ENCODE results near the gene ACSS1.
A peak's percentile ranks its signal among the peaks of the same experiment; 100 is the strongest.
"Not testable (repeated sequence)": the region's sequence is repeated elsewhere in the genome, so short reads cannot be mapped to it uniquely, and the experiment has no call there.

The ACSS1 gene

GRCh38 chr20:25007491-25008305 lies 50.2 kb downstream of the ACSS1 start:
- TF ChIP-seq ZFX (IDR thresholded peaks at IDR 0.05; ENCODE audit: borderline replicate concordance), result no peak
- TF ChIP-seq CTCF (IDR thresholded peaks at IDR 0.05), result no peak

GRCh38 chr20:25006431-25007167 lies 51.3 kb downstream of the ACSS1 start:
- H3K27ac ChIP-seq, result no peak overlapping the region

More at GRCh38 chr20:25007491-25008305, 50.2 kb downstream of the ACSS1 start:
- H3K27ac ChIP-seq, result no peak overlapping the region

GRCh38 chr20:25005661-25006060 lies 52.3 kb downstream of the ACSS1 start:
- H3K27ac ChIP-seq, result no peak overlapping the region
- no peak for TF ChIP-seq ZFX (IDR thresholded peaks at IDR 0.05; ENCODE audit: borderline replicate concordance)
- TF ChIP-seq CTCF (IDR thresholded peaks at IDR 0.05), result no peak

More at GRCh38 chr20:25006431-25007167, 51.3 kb downstream of the ACSS1 start:
- no peak for TF ChIP-seq ZFX (IDR thresholded peaks at IDR 0.05; ENCODE audit: borderline replicate concordance)
- no peak for TF ChIP-seq CTCF (IDR thresholded peaks at IDR 0.05)

- TF ChIP-seq ZFX (IDR thresholded peaks at IDR 0.05; ENCODE audit: borderline replicate concordance), result no peak
- no peak overlapping the region for H3K27ac ChIP-seq
Measured at GRCh38 chr20:25005220-25005619, 52.7 kb downstream of the ACSS1 start.

- H3K27ac ChIP-seq, result no peak overlapping the region
- TF ChIP-seq ZFX (IDR thresholded peaks at IDR 0.05; ENCODE audit: borderline replicate concordance), result no peak
- TF ChIP-seq CTCF (IDR thresholded peaks at IDR 0.05), result no peak
Measured at GRCh38 chr20:25003002-25003401, 54.9 kb downstream of the ACSS1 start.

GRCh38 chr20:25001323-25001722 lies 56.6 kb downstream of the ACSS1 start:
- H3K27ac ChIP-seq, result not testable (repeated sequence)

GRCh38 chr20:25000268-25000801 lies 57.6 kb downstream of the ACSS1 start:
- TF ChIP-seq CTCF (IDR thresholded peaks at IDR 0.05) (0 out of 2 replicates have a peak, but pooled peaks have one; percentile 10), ZFX (IDR thresholded peaks at IDR 0.05; ENCODE audit: borderline replicate concordance) (no peak)
- H3K27ac ChIP-seq, result no peak overlapping the region

GRCh38 chr20:24999568-24999967 lies 58.4 kb downstream of the ACSS1 start:
- no peak for TF ChIP-seq CTCF (IDR thresholded peaks at IDR 0.05)
- TF ChIP-seq ZFX (IDR thresholded peaks at IDR 0.05; ENCODE audit: borderline replicate concordance), result no peak
- H3K27ac ChIP-seq, result no peak overlapping the region
